HCT116 (cell line): Measurements from ENCODE around the gene VAT1.

Source experiments
- CEBPB ChIP-seq: IDR thresholded peaks from 2 replicates; pipeline ENCODE4 v1.6.1; 2012; ENCODE audit warnings: low read depth
- EZH2 ChIP-seq: fragments of 200-600 bp; sonication (generic); IDR thresholded peaks from 2 replicates; pipeline ENCODE4 v1.6.1; 2017; ENCODE audit warnings: antibody characterized with exemption, mixed run types
- EZH2phosphoT487 ChIP-seq: fragments of 200-600 bp; IDR thresholded peaks from 2 replicates; pipeline ENCODE4 v1.6.1; 2018; ENCODE audit warnings: antibody characterized with exemption, borderline replicate concordance
- JUND ChIP-seq: IDR thresholded peaks from 2 replicates; pipeline ENCODE4 v1.6.1; 2012
- POLR2A ChIP-seq: IDR thresholded peaks from 2 replicates; pipeline ENCODE4 v1.7.0; 2011; ENCODE audit warnings: borderline replicate concordance; ENCODE audit not compliant: insufficient read depth, insufficient read length; ENCODE audit errors: extremely low read depth
- POLR2AphosphoS5 ChIP-seq: IDR thresholded peaks from 2 replicates; pipeline ENCODE4 v1.6.1; 2011; ENCODE audit warnings: mild to moderate bottlenecking, low read depth, low read length, moderate library complexity
- YY1 ChIP-seq: IDR thresholded peaks from 2 replicates; pipeline ENCODE4 v1.6.1; 2011; ENCODE audit warnings: low read length, low read depth, moderate library complexity, mild to moderate bottlenecking; ENCODE audit not compliant: insufficient replicate concordance; ENCODE audit errors: extremely low read depth
- TF ChIP-seq, protein P1 (sequence below), 3 experiments: fragments of 200-600 bp in 1 of 3; sonication (generic) in 1 of 3; IDR thresholded peaks in 2 of 3; conservative IDR thresholded peaks in 1 of 3; 2 replicates each; pipeline ENCODE4 v1.5.1; 2012 to 2017; ENCODE audit warnings: low read depth in 2 of 3, low read length in 2 of 3, antibody characterized with exemption in 1 of 3, borderline replicate concordance in 1 of 3, control low read depth in 1 of 3, mild to moderate bottlenecking in 1 of 3, mixed read lengths in 1 of 3, mixed run types in 1 of 3, moderate library complexity in 1 of 3; ENCODE audit not compliant: insufficient read depth in 1 of 3
- TF ChIP-seq, protein P2 (sequence below): IDR thresholded peaks from 2 replicates; pipeline ENCODE4 v1.6.1; 2012

DNA sequence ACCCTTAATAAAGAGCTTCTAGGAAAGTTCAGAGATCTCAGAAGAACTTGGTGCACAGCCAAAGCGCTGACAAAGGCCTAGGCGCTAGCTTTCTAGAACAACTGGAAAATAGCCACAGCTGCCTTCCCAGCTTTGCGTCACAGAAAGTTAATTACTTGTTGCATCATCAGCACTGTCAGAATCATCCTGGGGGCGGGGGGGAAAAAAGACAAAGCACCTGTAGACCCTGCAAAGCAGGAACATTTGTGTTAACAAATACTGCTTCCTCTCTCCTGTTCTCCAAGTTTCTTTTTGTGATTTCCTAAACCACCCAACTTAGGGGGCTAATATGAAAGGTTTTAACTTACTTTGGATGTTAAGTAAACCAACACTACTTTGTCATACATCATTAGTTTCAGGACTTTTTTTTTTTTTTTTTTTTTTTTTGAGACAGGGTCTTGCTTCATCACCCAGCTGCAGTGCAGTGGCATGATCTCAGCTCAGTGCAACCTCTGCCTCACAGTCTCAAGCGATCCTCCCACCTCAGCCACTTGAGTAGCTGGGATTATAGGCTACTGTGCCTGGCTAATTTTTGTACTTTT is 53.1 kb downstream of the VAT1 start:
- TF ChIP-seq, protein P1, sequence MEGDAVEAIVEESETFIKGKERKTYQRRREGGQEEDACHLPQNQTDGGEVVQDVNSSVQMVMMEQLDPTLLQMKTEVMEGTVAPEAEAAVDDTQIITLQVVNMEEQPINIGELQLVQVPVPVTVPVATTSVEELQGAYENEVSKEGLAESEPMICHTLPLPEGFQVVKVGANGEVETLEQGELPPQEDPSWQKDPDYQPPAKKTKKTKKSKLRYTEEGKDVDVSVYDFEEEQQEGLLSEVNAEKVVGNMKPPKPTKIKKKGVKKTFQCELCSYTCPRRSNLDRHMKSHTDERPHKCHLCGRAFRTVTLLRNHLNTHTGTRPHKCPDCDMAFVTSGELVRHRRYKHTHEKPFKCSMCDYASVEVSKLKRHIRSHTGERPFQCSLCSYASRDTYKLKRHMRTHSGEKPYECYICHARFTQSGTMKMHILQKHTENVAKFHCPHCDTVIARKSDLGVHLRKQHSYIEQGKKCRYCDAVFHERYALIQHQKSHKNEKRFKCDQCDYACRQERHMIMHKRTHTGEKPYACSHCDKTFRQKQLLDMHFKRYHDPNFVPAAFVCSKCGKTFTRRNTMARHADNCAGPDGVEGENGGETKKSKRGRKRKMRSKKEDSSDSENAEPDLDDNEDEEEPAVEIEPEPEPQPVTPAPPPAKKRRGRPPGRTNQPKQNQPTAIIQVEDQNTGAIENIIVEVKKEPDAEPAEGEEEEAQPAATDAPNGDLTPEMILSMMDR (IDR thresholded peaks at IDR 0.05 in 2 of 3, conservative IDR thresholded peaks at IDR 0.05 in 1 of 3; ENCODE audit: borderline replicate concordance in 1 of 3, insufficient read depth in 1 of 3, low read depth in 2 of 3, low read length in 2 of 3): no peak
- TF ChIP-seq POLR2A (no peak), POLR2AphosphoS5 (no peak), EZH2phosphoT487 (no peak), JUND (no peak), EZH2 (no peak), YY1 (no peak), CEBPB (peak; percentile 43; the same call in 1 of the 2 replicates)
- TF ChIP-seq, protein P2, sequence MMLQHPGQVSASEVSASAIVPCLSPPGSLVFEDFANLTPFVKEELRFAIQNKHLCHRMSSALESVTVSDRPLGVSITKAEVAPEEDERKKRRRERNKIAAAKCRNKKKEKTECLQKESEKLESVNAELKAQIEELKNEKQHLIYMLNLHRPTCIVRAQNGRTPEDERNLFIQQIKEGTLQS: no peak
